Tibial artery (tissue), 4 donors: ENCODE results near the gene OPN5.

Source experiments
- DNase-seq, 2 donors: peaks; one replicate each; pipeline ENCODE4 v3.0.0-alpha.2; 2019
- H3K27ac ChIP-seq, 2 donors: fragments of 200-600 bp; sonication (generic) in 1 of 2; 1 replicate in 1 of 2; 2 replicates in 1 of 2; pipeline ENCODE4 v1.5.1; 2018 to 2019; ENCODE audit warnings: mild to moderate bottlenecking in 1 of 2
- H3K27me3 ChIP-seq, 2 donors: fragments of 200-600 bp; sonication (generic) in 1 of 2; one replicate each; pipeline versions ENCODE4 v1.5.1 to v1.6.0; 2016 to 2019
- H3K36me3 ChIP-seq, 3 donors: fragments of 200-600 bp; sonication (generic) in 2 of 3; one replicate each; pipeline ENCODE4 v1.5.1; 2016 to 2019; ENCODE audit warnings: mild to moderate bottlenecking in 2 of 3
- H3K4me1 ChIP-seq, 4 donors: fragments of 200-600 bp; sonication (generic) in 2 of 4; 1 replicate in 3 of 4; 2 replicates in 1 of 4; pipeline ENCODE4 v1.5.1; 2016 to 2019
- H3K4me3 ChIP-seq, 2 donors: fragments of 200-600 bp; sonication (generic) in 1 of 2; 1 replicate in 1 of 2; 2 replicates in 1 of 2; pipeline ENCODE4 v1.5.1; 2018 to 2019; ENCODE audit warnings: mild to moderate bottlenecking in 2 of 2
- H3K9me3 ChIP-seq, 3 donors: fragments of 200-600 bp; sonication (generic) in 1 of 3; one replicate each; pipeline ENCODE4 v1.5.1; 2016 to 2019
- CTCF ChIP-seq, 2 experiments: fragments of 200-600 bp in 1 of 2; fragments of 450-650 bp in 1 of 2; IDR thresholded peaks; one replicate each; pipeline ENCODE4 v1.5.1; 2017 to 2019; ENCODE audit warnings: antibody characterized with exemption in 2 of 2, mild to moderate bottlenecking in 1 of 2, moderate library complexity in 1 of 2
- intact Hi-C: fragments of 100-400 bp; cut with DNase I; formaldehyde crosslinking; loops from one replicate; pipeline ENCODE4 v1.15.0; 2023; ENCODE audit warnings: low total_unique reads

Gene OPN5

DNA sequence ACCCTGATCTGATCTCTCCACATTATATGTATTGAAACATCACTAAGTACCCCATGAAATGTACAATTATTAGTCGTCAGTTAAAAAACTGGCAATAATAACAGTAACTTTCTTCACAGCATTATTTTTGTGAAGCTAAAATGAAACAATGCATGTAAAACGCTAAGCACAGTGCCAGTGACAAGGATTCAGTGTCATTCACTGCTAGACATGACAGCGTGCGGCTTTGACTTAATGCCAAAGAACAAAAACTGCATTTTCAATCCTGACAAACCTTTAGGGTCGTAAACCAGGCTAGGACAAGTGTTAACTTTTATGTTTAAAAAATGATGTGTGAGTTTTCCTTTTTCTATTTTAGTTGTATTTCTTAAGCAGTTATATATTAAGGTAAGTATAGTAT is 8.8 kb upstream of the OPN5 start:
- H3K9me3 ChIP-seq: no peaks in the 10 kb centered on the region
- H3K4me1 ChIP-seq: no peaks in the 10 kb centered on the region
- no peak overlapping the region for H3K4me3 ChIP-seq
- H3K27ac ChIP-seq: no peak overlapping the region
- intact Hi-C loops: no loop called here
- H3K36me3 ChIP-seq: no peaks in the 10 kb centered on the region
- H3K27me3 ChIP-seq: peaks cover 0 to 3% of the 10 kb centered on the region in 2 donors
- no peak for DNase-seq
- no peak for TF ChIP-seq CTCF (IDR thresholded peaks at IDR 0.05)

DNA sequence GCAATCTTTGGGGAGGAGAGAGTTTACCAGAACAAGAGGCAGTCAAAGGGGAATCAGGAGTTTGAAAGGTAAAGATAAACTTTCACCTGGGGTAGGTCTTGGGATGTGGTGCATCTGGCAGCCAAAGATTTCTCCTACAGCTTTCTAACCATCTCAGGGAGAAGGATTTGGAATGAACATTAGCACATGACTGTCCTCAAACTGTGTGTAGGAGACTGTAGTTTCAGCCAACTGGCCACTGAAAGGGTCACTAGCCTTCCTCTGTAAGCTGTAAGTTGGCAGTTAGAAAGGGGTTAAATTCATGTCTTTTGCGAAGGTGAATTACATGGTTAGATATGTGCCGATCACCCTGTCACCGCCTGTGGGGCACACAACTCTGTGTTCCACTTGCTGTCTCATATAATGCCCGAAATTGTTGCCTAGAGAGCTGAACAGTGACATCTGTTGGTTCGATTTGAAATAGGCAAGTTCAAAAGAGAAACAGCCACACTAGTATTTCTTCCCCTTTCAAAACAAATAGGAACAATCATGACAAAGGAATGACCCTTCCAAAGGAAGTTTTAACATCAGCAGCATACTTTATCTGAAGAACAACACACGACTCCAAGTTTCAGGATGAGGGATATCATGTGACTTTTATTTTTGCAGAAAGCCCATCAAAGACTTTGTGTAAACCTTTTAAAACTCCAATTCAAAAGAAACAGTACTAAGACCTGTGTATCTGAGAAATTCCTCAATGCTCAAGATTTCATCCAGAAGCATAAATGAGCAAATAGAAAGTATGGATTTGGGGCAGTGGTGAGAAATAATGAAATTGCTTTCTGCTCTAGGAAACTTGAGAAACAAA is 1.1 kb upstream of the OPN5 start:
- H3K27ac ChIP-seq: no peak overlapping the region
- no peaks in the 10 kb centered on the region for H3K36me3 ChIP-seq
- peak; percentile 47 to 51 for TF ChIP-seq CTCF (IDR thresholded peaks at IDR 0.05)
- intact Hi-C loops: no loop called here
- H3K9me3 ChIP-seq: no peaks in the 10 kb centered on the region
- peaks cover 0 to 4% (median 0%) of the 10 kb centered on the region in 4 donors for H3K4me1 ChIP-seq
- no peak overlapping the region for H3K4me3 ChIP-seq
- no peaks in the 10 kb centered on the region for H3K27me3 ChIP-seq
- DNase-seq: no peak

DNA sequence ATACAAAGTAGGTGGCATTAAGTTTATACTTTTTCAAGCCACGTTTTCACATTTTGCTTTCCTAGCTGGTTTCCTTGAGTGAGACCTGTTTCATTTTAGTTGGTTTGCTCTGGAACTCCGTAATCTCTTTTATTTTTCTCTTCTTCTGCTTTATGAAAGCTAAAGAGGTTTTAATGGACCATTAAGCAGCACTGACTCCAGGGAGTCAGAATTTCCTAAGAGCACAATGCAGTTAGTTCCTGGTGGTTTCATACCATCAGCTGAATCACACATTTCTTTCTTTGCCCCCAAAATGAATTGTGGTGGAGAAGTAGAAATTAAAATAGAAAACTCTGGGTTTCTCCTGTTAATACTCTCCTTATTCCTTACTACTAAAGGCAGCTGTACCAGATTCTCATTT is 3.4 kb downstream of the OPN5 start:
- Histone ChIP-seq H3K4me3 (no peak overlapping the region), H3K36me3 (no peaks in the 10 kb centered on the region), H3K27ac (no peak overlapping the region), H3K4me1 (peaks cover 0 to 12% (median 0%) of the 10 kb centered on the region in 4 donors), H3K27me3 (peaks cover 0 to 5% of the 10 kb centered on the region in 2 donors), H3K9me3 (no peaks in the 10 kb centered on the region)
- no peak for TF ChIP-seq CTCF (IDR thresholded peaks at IDR 0.05)
- intact Hi-C loops: no loop called here
- no peak for DNase-seq

DNA sequence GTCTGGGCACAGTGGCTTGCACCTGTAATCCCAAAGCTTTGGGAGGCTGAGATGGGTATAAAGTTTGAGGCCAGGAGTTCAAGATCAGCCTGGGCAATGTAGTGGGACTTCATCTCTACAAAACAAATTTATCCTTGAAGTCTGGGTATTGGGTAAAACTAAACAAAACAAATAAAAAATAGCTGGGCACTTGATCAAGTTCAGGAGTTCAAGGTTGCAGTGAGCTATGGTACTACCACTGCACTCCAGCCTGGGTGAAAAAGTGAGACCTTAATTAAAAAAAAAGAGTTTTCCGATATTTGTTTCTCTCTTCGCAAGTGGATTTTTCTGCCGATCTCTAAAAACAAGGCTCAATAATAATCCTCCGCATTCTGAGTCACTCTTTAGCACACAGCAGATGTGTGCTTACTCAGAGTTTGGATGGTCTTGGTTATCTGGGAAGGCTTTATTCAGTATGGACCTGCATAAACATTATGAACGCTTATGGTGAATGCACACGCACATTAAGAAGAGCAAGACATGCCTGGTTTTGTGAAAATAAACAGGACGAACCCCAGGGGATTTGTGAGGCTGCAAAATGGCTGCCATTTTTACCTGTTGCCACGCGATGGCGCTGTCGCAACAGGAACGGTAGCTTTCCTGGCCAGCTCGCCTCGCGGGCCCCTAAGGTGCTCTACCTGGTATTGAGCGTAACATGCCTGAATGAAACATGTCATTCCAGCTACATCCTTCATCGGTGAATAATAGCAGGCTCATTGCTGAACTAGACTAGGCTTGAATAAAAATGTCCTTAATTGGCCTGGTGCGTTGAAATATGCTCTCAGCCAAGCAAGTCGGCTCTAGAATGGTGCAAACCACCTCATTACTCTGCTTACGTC is 6.0 kb downstream of the OPN5 start:
- H3K27ac ChIP-seq: no peak overlapping the region
- H3K9me3 ChIP-seq: no peaks in the 10 kb centered on the region
- peak; percentile 66 to 80 for TF ChIP-seq CTCF (IDR thresholded peaks at IDR 0.05)
- no peak overlapping the region for H3K4me3 ChIP-seq
- peaks cover 0 to 9% (median 0%) of the 10 kb centered on the region in 4 donors for H3K4me1 ChIP-seq
- H3K36me3 ChIP-seq: no peaks in the 10 kb centered on the region
- no peak for DNase-seq
- intact Hi-C loops: no loop called here
- peaks cover 0 to 5% of the 10 kb centered on the region in 2 donors for H3K27me3 ChIP-seq

GRCh38 chr6:47788498-47788884 is 6.7 kb downstream of the OPN5 start:
- peaks cover 0 to 9% (median 0%) of the 10 kb centered on the region in 4 donors for H3K4me1 ChIP-seq
- no peak for TF ChIP-seq CTCF (IDR thresholded peaks at IDR 0.05)
- no peak for DNase-seq
- intact Hi-C loops: no loop called here
- peaks cover 0 to 5% of the 10 kb centered on the region in 2 donors for H3K27me3 ChIP-seq
- no peak overlapping the region for H3K4me3 ChIP-seq
- no peak overlapping the region for H3K27ac ChIP-seq
- no peaks in the 10 kb centered on the region for H3K36me3 ChIP-seq
- no peaks in the 10 kb centered on the region for H3K9me3 ChIP-seq
